NCI-H446 treated with DMSO at 0.1 percent for 48 hours (cell line): ENCODE data around the gene SRGAP2B.
"Not testable (repeated sequence)": the region's sequence is repeated elsewhere in the genome, so short reads cannot be mapped to it uniquely, and the experiment has no call there.

Source experiments
- DNase-seq: peaks from one replicate; lab custom pipeline; 2025; lab: John Stamatoyannopoulos, UW

SRGAP2B gene

DNA sequence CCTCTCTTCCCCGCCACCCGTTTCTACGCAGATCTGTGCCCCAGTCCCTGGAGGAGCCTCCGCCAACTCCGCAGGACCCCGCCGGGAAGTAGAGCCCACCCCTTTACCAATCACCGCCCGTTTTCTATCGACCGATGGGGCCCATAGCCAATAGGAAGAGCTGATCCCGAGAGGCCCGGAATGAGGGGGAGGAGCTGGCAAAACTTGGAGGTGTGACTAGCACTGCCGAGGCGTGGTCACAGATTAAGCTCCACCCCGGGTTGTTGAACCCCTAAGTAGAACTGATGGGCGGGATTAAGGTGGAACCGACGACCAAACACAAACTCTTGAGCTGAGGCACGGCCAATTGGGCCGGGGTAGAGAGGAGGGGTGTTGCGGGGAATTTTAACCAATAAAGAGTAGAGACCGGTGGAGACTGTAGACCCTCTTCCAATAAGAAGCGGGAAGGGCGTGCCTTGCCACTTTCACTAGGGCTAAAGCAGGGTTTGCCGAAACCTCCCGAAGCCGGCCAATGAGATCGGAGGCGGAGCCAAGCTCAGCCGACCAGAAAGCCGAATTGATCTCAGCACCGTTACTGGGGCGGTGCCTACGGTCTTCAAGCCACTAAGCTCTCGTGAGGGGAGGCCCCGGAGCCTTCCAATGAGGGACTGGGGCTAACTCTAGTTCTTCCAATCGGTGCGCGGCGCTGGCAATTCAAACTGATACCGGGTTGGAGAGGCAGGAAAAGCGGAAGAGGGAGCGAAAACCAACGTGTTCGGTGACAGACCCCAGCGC, at the start of gene SRGAP2B, which contains the start of gene FAM72D:
Gene SRGAP2B, minus strand, starts transcription at position 45 of the 774 bp plus-strand sequence. CDS start 2,427 bp downstream, outside the sequence.
Gene FAM72D, plus strand, starts transcription at position 691 of the 774 bp plus-strand sequence. CDS start 874 bp downstream, outside the sequence.
- DNase-seq: not testable (repeated sequence)

DNA sequence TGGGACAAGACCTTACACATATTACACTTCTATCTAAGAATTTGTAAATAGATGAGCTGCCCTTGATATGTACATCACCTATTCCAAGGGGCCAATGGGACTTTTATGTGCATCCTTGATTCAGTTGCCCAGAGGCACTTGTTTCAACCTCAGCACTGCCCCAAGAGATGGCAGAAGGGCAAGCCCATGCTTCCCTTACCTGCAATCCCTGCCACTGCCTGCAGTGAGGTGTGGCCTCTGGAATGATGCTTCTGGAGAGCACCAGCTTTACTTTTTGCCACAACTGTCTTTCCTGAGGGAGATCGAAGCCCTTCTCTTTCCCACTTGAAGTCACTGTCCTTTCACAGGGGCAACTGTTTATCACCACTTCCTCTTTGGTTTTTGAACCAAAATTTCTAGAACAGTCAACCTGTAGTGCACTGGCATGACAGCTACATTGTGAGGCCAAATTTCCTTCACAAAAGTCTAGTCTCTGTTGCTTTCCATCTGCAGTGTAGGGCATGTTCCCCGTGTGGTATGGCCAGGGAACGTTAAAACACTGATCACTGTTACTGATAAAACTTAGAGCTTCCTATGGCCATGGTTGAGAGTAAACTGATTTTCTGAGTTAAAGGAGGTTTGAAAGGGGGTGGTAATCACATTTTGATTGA, 49.3 kb upstream of the SRGAP2B start:
- not testable (repeated sequence) for DNase-seq

DNA sequence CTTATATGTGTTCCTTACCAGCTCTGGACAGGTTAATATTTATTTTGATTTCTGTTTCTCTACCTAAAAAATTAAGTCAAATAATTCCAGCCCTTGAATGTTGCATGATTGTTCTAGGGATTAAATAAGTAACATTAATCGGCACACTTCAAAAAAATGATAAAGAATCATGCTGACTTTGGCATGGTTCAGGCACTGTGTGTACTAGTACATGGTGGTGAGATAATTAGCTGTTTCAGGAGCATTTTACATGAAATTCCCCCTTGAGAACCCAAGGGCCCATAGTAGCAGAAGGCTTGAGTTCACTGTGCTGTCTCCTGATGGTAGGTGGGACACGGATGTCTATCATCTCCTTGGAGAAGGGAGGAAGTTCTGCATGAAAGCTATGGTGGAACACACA, 45.4 kb upstream of the SRGAP2B start:
- not testable (repeated sequence) for DNase-seq

DNA sequence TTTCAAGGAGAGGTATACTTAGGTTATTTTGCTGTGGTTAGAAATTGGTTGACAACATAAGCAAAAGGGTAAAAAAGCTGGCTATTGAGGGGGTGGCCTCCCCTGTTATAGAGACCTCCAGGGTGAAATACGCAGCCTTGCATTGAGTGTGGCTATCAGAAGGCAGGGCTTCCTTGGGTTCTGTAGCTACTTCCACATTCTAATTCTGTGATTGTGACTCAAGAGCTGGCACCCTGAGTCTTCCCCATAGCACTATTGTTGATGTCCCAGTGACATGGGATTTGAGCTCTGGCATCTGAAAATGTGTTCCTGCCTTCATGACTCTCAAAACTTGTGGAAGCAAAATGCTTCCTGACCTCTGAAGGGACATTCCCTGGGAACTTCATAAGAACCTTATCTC, 39.3 kb upstream of the SRGAP2B start:
- DNase-seq: not testable (repeated sequence)

DNA sequence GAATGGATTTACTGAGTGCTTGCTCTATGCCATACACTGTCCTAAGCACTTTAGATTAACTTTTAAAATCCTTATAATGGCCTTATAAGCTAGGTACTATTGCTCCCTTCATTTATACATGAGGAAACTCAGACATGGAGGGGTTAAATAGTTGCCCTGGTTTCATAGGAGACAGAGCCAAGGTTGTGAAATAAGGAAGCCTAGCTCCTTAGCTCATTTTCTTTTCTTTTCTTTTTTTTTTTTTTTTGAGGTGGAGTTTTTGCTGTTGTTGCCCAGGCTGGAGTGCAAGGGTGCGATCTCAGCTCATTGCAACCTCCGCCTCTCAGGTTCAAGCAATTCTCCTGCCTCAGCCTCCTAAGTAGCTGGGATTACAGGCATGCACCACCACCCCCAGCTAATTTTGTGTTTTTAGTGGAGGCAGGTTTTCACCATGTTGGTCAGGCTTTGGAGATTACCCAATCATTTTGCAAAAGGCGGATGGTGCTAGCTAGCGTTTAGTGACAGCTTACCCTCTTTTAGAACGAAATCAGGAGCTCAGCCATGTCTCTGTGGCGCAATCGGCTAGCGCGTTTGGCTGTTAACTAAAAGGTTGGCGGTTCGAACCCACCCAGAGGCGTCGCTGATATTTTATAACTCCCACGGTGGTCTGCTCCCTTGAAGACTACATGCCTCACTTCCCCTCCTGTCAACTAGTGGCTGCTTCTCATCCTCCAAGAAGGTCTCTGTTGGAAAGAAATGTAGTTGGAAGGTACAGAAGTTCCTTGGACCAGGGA, 33.8 kb upstream of the SRGAP2B start:
- not testable (repeated sequence) for DNase-seq

DNA sequence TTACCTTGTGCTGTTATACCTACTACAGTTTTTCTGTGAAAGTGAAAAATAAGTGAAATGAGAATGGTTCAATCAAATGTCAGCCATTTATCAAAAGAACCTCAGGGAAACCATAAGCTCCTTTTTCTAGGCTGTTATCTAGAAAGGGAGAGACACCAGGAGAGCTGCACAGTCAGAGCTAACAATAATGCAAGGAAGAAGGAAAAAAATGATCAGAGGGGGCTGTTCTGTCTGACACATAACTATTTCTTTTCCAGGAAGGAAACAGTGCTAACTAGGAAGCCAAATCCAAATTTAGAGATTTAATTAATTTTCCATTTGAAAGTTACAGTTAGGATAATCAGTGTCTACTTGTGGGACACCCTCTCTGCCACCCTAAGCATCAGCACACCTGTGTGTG, 32.0 kb upstream of the SRGAP2B start:
- not testable (repeated sequence) for DNase-seq

DNA sequence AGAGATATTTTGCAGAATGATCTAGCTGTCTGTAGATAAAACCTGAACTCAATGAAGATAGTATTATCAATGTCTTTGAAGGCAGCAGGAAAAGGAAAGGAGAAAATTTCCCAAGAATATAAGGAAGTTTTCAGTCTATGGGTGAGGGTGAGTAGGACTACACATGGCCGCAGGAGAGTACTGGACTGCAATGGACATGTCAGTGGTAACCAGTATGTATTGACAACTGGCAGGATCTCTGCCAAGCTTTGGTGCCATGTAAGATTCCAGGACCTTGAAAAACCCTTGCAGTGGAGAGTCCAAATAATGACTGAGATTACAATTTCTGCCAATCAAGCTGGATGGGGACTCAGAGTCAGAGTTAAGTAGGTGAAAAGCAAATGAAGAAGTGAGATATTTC, 30.0 kb upstream of the SRGAP2B start:
- DNase-seq: not testable (repeated sequence)

DNA sequence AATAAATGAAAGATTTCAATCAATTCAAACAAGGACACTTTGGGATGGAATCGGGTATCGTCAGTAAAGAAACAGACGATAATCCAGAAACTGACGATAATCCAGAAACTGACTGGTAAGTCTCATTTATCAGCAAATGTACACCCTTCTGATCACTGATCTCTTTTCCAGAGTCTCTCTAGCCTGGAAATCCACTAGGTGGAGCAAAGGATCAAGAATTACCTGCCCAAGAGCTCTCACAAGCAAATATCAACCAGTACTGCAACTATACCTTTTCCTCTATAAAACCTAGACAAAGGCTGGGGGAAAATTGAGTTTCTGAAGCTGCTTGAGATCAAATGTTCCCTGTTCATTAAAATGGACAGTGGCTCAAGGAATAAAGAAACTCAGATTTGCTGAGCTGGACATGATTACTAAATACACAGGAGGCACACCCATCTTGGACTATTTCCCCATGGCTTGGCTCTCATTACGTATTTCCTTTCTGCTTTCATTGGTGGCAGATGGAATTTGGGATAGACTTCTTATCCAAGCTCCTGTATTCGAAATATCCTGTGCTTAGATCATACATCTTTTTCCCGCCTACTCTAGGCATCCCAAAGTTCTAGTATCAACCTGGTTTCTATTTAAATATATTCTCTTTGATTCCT, 29.0 kb upstream of the SRGAP2B start:
- not testable (repeated sequence) for DNase-seq

DNA sequence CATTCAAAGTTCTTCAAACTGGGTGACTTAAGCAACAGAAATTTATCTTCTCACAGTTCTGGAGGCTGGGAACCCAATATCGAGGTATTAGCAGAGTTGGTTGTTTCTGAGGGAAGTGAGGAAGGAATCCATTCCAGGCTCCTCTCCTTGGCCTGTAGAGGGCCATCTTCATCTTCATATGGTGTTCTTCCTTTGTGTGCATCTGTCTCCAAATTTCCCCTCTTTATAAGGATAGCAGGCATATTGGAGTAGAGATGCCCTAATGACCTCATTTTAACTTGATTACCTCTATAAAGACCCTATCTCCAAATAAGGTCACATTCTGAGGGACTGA, 27.9 kb upstream of the SRGAP2B start:
- DNase-seq: not testable (repeated sequence)

DNA sequence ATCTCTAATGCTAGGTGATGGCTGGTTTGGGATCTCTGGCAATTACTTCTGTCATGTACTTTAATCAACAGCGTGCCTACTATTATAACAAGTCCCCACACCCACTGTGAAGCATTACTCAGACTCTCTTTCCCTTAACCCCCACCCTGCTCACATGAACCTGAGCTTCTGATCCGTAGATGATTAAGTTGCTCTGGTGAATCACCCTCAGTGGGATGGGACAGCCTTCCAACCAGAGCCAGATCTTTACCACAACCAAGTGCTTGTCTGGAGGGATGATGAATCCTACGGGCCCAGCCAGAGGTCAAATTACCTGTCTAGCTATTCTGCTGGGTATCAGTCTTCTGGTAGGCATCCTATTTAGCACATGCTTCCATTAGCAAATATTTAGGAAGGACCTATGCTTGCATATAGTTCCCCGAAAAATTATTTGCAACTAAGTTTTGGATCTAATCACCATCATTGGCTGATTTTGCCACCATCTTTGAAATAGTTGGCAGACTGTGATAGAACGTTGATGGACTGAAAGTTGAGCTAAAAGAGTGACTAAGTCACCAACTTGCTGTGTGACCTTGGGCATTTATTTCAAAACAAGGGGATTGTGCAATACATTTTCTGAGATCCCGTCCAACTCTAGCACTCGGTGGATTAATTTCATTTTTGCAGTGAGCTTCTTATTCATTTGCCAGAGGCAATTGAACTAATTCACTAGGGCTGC, 27.4 kb upstream of the SRGAP2B start:
- not testable (repeated sequence) for DNase-seq

DNA sequence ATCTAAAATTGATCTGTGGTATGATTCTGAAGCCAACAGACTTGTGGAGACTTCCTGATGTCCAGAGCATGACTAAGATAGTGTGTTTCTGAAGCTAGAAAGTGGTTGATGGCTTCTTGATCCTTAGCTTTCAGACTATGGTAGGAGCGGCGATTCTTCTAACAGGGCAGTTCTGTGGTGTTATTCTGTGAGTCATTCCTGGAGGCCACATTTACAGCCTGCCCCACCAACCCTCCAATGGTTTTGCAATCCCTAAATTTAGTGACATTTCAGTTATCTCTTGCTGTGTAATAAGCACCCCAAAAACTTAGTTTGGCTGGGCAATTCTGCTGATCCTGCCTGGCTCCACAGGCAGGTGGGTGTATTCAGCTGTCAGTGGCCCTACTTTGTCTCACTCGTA, 24.7 kb upstream of the SRGAP2B start:
- DNase-seq: not testable (repeated sequence)

DNA sequence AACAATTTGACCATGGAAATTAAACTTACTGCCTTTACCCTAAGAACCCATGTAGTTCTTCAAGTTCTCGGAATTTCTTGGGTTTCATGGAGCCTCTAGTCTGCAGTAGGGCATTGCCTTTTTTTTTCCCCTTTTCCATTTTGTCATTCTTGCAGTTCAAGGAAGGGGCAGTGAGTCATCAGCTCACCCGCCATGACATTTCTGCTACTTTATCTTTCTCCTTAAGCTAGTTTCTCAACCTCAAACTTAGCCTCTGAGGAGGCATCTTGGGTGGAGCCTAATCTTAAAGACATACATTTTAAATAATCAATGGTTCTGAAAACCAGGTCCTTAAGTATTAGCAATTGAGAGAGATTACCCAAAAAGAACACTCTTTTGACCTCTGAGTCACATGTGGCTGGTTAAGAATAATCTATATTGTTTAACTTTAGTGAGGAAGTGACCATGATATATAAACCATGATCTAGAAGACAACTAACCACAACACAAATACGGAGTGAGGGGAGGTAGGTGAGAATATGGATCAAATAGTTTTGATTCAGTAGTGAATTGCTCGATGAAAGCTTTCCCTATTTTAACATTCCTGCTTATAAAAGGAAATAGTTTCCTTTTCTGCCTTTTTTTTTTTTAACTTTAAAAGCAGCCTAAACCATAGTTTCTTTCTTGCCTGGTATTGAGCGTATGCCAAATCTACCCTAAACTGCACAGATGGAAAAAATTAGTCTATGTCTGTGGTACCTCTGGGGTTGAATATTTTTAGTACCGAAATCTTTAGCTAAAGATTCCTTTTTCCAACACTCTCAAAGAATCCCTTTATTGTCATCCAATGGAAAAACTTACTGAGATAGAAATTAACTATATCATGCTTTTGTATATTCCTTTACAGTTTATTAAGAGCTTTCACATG, 20.7 kb upstream of the SRGAP2B start:
- DNase-seq: not testable (repeated sequence)

DNA sequence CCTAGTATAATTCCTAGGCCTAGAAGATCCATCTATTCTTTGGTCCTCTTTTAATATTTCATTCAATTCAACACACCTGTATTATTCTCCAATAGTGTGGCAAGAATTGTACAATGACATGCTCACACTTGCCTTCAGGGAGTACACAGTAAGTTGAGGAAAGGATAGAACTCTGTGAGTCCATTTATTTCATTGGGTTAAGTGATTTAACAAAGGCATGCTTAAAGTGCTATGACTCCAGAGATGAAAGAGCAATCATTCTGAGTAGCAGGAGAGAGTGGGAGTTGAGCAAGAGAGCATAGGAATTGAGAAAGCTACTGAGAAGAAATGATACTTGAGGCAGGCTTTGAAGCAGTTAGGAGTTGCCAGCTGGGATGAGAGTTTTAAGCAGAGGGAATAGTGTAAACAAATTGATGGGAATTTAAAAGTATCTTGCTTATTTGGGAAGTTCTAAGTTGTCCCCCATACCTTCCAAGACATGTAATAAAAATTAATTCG, 19.5 kb upstream of the SRGAP2B start:
- DNase-seq: not testable (repeated sequence)

DNA sequence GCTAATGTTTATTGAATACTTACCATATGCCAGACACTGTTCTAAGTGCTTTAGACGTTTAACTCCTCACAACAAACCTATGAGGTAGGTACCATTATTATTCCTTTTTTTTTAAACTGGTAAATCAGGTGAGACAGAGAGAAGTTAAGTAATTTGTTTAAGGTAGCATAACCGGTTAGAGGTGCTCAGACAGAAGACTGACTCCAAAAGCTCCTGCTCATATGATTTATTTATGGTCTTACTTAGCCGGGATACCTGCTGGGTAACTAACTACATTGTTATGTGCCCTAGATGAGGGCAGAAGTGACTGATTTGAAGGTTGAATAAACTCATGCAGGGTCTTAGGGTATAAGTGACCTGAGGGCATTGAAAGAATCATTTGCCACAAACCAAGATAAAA, 17.6 kb upstream of the SRGAP2B start:
- DNase-seq: not testable (repeated sequence)

DNA sequence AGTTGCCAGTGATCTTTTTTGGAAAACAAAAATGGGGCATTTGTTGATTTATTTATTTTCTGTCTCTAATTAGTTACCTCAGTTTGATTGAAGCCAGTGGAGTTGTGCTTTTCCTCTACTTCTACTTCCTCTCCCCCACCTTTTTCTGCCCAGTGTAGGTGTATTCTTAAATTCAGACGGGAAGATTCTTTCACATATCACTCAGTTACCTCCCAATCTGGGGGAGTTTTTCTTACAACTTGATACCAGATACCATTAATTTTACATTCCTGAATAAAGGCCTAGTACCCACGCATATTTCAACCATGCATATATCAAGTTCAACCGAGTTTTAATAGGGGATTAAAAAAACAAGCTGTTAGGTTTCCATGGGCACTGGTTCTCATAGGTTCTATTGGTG, 16.5 kb upstream of the SRGAP2B start:
- DNase-seq: not testable (repeated sequence)

DNA sequence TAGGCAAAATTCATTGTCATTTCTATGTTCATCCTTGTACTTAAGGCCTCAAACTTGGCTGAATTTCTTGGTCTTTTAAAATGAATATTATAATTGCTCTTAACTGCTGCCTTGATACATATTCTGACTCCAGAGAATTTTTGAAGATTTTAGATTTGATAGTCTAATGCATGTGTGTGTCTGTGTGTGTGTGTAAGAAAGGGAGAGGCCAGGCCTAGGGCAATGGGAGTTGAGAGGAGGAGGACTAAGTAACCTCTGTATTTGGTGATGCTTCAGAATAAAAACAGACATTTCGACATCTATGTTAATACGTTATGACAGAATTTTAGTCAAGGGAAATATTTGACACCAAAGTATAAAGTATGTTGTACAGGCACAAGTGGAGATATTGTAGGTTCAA, 8.2 kb upstream of the SRGAP2B start:
- DNase-seq: not testable (repeated sequence)

DNA sequence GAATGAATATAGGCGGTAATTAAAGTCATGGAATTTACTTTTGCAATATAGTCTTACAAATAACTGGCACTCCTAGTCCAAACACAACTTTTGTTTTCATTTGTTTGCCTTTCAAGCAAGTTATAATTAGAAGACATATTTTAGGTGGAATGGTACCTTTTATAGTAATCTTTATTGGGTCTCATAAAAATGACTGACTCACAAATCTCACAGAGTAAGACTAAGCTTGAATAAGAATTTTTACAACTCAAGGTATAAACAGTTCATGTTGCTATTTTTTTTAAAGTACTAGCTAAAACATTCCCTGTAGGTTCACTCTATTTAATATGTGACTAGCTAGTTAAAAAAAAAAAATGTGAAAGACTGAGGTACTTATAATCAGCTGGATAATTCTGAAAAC, 6.6 kb upstream of the SRGAP2B start:
- not testable (repeated sequence) for DNase-seq

DNA sequence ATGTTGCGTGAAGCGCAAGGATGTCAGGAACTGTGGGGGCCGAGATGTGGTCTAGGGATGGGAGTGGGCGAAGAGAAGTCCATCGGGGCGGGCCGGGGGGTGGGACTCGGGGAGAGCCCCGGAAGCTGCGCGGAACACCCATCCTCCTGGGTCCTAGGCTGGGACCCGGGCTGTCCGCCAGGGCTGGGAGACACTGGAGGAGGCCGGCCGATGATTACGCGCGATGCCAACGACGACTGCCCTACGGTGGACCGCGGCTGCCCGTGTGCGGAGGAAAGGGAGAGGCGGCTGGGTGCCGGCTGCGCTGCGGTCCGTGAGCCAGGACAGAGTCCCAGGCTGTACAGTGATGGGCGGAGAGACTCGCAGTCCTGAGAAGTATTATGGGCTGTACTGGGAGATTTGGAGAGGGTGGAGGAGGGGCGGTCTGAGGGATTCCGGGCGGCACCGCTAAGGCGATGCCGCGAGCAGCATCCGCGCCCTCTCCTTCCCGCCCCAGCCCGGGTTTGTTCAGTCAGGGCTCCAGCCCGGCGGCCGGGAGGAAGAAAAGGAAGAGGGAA, 395 bp downstream of the SRGAP2B start:
- DNase-seq: not testable (repeated sequence)

DNA sequence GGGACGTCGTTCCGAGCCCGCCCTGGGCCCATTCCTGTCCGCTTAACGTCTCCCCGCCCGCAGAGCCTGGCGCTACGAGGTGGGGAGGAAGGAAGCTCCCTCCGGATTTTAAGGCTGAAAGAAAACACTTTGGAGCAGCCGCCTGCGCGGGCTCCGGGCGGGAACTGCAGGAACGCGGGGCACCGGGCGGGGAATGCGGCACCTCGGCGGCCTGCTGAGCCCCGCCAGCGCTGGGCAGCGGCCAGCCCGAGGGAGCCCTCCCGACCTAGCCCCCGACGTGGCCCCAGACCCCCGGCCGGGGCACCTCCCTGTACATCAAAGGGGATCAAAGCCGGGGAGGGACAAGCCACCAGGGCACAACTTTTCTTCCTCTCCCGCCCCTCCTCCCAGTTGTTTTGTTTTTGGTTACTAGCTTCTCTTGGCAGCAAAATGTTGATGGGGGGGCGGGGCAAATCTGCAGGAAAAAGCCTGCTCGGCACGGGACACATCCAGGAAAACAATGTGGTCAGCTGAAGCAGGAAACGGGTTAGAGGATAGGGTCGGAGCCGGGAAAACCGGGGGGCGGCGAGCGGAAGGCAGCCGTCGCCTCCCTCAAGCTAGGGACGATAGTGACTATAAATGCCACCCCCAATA, 1.5 kb downstream of the SRGAP2B start:
- DNase-seq: not testable (repeated sequence)
